ENCODE data around the gene BMPR1A.

The BMPR1A gene

DNA sequence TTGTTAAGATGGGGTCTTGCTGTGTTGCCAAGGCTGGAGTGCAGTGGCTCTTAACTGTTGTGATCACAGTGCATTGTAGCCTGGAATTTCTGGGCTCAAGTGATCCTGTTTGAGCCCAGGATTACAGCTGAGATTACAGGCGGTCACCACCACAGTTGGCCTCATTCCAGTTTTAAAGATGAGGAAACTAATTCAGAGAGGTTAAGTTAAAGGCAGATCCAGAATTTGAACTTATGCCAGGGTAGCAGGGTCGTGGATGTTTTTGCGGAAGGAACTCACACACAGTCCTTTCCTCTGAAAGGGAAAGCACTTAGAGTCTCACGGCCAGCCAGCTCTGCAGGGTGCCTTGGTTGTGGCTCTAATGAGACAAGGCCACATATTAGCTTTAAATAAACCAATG, 116.3 kb downstream of the BMPR1A start:
- Histone ChIP-seq H3K36me3 (peaks cover 0 to 12% (median 9%) of the 10 kb centered on the region in 3 donors), H3K27ac (peak overlapping the region; percentile 1 to 2), H3K4me3 (no peak overlapping the region), H3K4me1 (peaks cover 0 to 39% (median 12%) of the 10 kb centered on the region in 4 donors), H3K27me3 (no peaks in the 10 kb centered on the region), H3K9me3 (no peaks in the 10 kb centered on the region)
- intact Hi-C loops (cut with DNase I; ENCODE audit: low total_unique reads), result no loop called here
- TF ChIP-seq, protein P1, sequence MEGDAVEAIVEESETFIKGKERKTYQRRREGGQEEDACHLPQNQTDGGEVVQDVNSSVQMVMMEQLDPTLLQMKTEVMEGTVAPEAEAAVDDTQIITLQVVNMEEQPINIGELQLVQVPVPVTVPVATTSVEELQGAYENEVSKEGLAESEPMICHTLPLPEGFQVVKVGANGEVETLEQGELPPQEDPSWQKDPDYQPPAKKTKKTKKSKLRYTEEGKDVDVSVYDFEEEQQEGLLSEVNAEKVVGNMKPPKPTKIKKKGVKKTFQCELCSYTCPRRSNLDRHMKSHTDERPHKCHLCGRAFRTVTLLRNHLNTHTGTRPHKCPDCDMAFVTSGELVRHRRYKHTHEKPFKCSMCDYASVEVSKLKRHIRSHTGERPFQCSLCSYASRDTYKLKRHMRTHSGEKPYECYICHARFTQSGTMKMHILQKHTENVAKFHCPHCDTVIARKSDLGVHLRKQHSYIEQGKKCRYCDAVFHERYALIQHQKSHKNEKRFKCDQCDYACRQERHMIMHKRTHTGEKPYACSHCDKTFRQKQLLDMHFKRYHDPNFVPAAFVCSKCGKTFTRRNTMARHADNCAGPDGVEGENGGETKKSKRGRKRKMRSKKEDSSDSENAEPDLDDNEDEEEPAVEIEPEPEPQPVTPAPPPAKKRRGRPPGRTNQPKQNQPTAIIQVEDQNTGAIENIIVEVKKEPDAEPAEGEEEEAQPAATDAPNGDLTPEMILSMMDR (IDR thresholded peaks at IDR 0.05), result no peak
- DNase-seq, result peak in 1 of 2 donors; percentile 29

DNA sequence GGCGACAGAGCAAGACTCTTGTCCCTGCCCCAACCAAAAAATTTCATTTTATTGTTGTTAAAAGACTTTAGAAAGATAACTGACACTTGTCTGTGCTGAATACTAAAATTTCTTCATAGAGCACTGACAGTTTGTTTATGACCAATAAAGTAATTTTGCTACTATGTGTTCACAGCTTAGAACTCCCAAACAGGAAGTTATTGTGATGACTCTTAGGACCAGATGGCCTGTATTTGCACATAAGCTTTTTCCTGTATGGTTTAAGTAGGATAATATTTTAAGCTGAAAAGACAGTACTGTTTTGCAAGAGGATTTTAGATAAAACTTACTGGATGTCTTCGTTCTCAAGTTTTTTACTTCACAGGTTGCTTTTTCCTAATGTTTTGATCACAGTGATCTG, 120.3 kb downstream of the BMPR1A start:
- H3K9me3 ChIP-seq, result no peaks in the 10 kb centered on the region
- intact Hi-C loops (cut with DNase I; ENCODE audit: low total_unique reads), result no loop called here

DNA sequence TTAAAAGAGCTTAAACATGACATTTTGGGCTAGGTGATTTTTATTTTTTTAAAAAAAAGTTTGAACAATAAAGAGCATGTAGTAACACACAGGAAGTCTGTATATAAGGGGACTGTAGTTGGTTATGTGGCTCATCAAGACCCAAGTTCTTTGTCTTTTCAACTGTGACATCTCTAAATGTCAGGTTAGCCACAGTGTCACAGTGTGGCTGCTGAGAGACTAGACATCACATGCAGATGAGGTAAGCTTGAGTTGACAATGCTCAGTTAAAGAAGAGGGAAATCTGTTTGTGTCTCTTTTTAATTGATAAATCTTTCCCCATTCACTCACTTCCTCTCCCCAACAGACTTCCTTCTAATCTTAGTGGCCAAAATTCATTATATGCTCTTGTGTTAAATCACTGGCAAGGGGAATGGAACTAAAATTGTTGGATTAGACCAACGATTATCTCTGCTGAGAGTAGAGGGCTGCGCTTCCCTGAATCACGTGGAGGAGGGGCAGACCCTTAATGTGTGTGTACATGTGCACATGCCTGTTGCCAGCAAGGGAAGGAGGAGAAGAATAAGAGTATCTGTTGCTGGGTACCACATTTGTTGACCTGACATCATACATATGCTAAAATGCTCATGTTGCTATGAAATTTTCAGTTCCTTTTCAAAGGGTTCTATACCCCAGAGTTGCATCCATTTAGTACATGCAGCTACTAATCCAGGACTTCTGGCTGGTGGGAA, 122.7 kb downstream of the BMPR1A start:
- TF ChIP-seq, protein P1 (IDR thresholded peaks at IDR 0.05), result no peak
- no peak overlapping the region for H3K27ac ChIP-seq
- H3K36me3 ChIP-seq, result peaks cover 0 to 23% (median 9%) of the 10 kb centered on the region in 3 donors
- peaks cover 0 to 7% (median 1%) of the 10 kb centered on the region in 4 donors for H3K4me1 ChIP-seq
- H3K4me3 ChIP-seq, result no peak overlapping the region
- intact Hi-C loops (cut with DNase I; ENCODE audit: low total_unique reads), result no loop called here
- H3K27me3 ChIP-seq, result no peaks in the 10 kb centered on the region
- no peaks in the 10 kb centered on the region for H3K9me3 ChIP-seq
- DNase-seq, result no peak

More for the DNA sequence above, 120.3 kb downstream of the BMPR1A start:
- Histone ChIP-seq H3K4me3 (no peak overlapping the region), H3K27ac (peak overlapping the region in 1 of 2 donors; percentile 16), H3K27me3 (no peaks in the 10 kb centered on the region), H3K4me1 (peaks cover 0 to 23% (median 10%) of the 10 kb centered on the region in 4 donors), H3K36me3 (peaks cover 0 to 12% (median 9%) of the 10 kb centered on the region in 3 donors)
- DNase-seq, result no peak
- TF ChIP-seq, protein P1 (IDR thresholded peaks at IDR 0.05), result no peak

DNA sequence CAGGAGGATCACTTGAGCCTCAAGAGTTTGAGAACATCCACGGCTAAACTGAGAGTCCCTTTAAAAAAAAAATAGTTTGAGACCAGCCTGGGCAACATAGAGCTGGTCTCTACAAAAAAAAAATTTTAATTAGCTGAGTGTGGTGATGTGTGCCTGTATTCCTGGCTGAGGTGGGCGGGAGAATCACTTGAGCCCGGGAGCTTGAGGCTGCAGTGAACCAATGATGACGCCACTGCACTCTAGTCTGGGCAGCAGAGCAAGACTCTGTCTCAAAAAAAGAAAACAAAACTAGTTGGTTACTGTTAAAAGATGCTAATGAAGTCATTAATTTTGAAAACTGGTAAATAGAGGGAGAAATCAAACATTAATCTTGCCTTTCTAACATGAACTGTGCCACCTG, 124.6 kb downstream of the BMPR1A start:
- Histone ChIP-seq H3K36me3 (peaks cover 0 to 22% (median 8%) of the 10 kb centered on the region in 3 donors), H3K9me3 (no peaks in the 10 kb centered on the region), H3K27ac (no peak overlapping the region), H3K4me1 (peaks cover 0 to 7% (median 1%) of the 10 kb centered on the region in 4 donors), H3K4me3 (no peak overlapping the region), H3K27me3 (no peaks in the 10 kb centered on the region)
- TF ChIP-seq, protein P1 (IDR thresholded peaks at IDR 0.05), result no peak
- intact Hi-C loops (cut with DNase I; ENCODE audit: low total_unique reads), result loop anchor here (10.0 kb wide), 1 partner anchor 116 kb away; no protein-coding TSS in a partner anchor
- DNase-seq, result no peak

DNA sequence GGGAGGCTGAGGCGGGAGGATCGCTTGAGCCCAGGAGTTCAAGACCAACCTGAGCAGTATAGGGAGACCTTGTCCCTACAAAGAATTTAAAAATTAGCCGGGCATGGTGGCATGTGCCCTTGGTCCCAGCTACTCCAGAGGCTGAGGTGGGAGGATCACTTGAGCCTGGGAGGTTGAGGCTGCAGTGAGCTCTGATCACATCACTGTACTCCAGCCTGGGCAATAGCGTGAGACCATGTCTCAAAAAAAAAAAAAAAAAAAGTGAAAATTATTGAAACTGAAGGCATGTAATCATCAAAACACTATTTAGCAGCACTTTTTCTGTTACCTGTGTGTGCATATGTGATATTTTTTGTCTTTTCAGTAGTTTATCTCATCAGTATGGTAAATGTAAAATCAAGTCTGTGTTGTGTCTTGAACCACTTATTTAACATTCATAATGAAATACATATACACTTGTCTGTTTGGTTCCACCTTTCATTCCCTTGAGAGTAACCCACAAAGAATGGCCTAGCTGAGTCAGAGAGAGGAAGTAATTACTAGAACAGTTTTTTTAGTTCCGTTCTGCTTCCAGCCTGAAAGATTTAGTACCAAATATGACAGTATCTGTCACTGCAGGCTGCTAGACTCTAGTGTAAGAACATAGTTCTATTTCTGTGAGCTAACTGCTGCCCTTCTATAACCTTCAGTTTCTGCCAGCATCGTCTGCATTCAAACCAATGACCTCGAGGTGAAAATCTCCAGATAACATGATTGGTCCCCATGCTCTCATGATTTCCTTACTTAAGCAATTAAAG, 132.4 kb downstream of the BMPR1A start:
- Histone ChIP-seq H3K4me1 (peaks cover 0 to 26% (median 8%) of the 10 kb centered on the region in 4 donors), H3K27me3 (no peaks in the 10 kb centered on the region), H3K4me3 (no peak overlapping the region), H3K27ac (peak overlapping the region; percentile 24 to 65), H3K9me3 (no peaks in the 10 kb centered on the region), H3K36me3 (peaks cover 8 to 14% (median 9%) of the 10 kb centered on the region in 3 donors)
- intact Hi-C loops (cut with DNase I; ENCODE audit: low total_unique reads), result loop anchor here (10.0 kb wide), 1 partner anchor 124 kb away; no protein-coding TSS in a partner anchor
- no peak for DNase-seq
- TF ChIP-seq, protein P1 (IDR thresholded peaks at IDR 0.05), result no peak
